GM19328 (cell line): ENCODE results near the gene FREY1.

ENCODE experiments used
- ATAC-seq: cut with Tn5 transposase; IDR thresholded peaks from one replicate; pipeline ENCODE4 v1.9.1; 2021; ENCODE audit warnings: mild to moderate bottlenecking, moderate library complexity; ENCODE audit not compliant: unreplicated experiment

Gene FREY1

GRCh38 chr11:45896422-45896984 lies 10.6 kb downstream of the FREY1 start:
- no peak for ATAC-seq

GRCh38 chr11:45895553-45896259 lies 11.4 kb downstream of the FREY1 start:
- ATAC-seq = no peak

GRCh38 chr11:45894555-45895247 lies 12.4 kb downstream of the FREY1 start:
- no peak for ATAC-seq

- ATAC-seq = no peak
Measured at GRCh38 chr11:45892856-45893255, 14.2 kb downstream of the FREY1 start.

GRCh38 chr11:45890886-45891550 lies 16.1 kb downstream of the FREY1 start:
- ATAC-seq = no peak

- ATAC-seq = no peak
Measured at GRCh38 chr11:45889966-45890365, 17.1 kb downstream of the FREY1 start.

- ATAC-seq = no peak
Measured at GRCh38 chr11:45889555-45889954, 17.5 kb downstream of the FREY1 start.

GRCh38 chr11:45887587-45887986 lies 19.5 kb downstream of the FREY1 start:
- ATAC-seq = no peak

GRCh38 chr11:45886816-45887520 lies 20.1 kb downstream of the FREY1 start:
- no peak for ATAC-seq

GRCh38 chr11:45885921-45886721 lies 20.9 kb downstream of the FREY1 start:
- no peak for ATAC-seq

- ATAC-seq = peak; percentile 66
Measured at GRCh38 chr11:45885274-45885920, 21.7 kb downstream of the FREY1 start, which contains the start of gene MAPK8IP1. Gene MAPK8IP1 (plus strand): TSS chr11:45885651. CDS start chr11:45885821, 170 bp downstream.

- no peak for ATAC-seq
Measured at GRCh38 chr11:45884596-45885185, 22.4 kb downstream of the FREY1 start.

GRCh38 chr11:45881708-45882368 lies 25.2 kb downstream of the FREY1 start:
- no peak for ATAC-seq

- no peak for ATAC-seq
Measured at GRCh38 chr11:45880772-45881570, 26.1 kb downstream of the FREY1 start.

- ATAC-seq = no peak
Measured at GRCh38 chr11:45879803-45880686, 27.0 kb downstream of the FREY1 start.

- ATAC-seq = no peak
Measured at GRCh38 chr11:45877845-45878244, 29.2 kb downstream of the FREY1 start.

GRCh38 chr11:45877221-45877620 lies 29.9 kb downstream of the FREY1 start:
- no peak for ATAC-seq
